Activated CD8-positive, alpha-beta memory T cell treated with anti-CD3 and anti-CD28 coated beads for 4 hours (primary cell): Measurements from ENCODE around the gene MOGAT1.

Experiments
- DNase-seq, 2 donors: peaks; one replicate each; pipeline ENCODE4 v3.0.0-alpha.2; 2020; ENCODE audit warnings: low read depth in 2 of 2

MOGAT1 gene, protein sequence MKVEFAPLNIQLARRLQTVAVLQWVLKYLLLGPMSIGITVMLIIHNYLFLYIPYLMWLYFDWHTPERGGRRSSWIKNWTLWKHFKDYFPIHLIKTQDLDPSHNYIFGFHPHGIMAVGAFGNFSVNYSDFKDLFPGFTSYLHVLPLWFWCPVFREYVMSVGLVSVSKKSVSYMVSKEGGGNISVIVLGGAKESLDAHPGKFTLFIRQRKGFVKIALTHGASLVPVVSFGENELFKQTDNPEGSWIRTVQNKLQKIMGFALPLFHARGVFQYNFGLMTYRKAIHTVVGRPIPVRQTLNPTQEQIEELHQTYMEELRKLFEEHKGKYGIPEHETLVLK

DNA sequence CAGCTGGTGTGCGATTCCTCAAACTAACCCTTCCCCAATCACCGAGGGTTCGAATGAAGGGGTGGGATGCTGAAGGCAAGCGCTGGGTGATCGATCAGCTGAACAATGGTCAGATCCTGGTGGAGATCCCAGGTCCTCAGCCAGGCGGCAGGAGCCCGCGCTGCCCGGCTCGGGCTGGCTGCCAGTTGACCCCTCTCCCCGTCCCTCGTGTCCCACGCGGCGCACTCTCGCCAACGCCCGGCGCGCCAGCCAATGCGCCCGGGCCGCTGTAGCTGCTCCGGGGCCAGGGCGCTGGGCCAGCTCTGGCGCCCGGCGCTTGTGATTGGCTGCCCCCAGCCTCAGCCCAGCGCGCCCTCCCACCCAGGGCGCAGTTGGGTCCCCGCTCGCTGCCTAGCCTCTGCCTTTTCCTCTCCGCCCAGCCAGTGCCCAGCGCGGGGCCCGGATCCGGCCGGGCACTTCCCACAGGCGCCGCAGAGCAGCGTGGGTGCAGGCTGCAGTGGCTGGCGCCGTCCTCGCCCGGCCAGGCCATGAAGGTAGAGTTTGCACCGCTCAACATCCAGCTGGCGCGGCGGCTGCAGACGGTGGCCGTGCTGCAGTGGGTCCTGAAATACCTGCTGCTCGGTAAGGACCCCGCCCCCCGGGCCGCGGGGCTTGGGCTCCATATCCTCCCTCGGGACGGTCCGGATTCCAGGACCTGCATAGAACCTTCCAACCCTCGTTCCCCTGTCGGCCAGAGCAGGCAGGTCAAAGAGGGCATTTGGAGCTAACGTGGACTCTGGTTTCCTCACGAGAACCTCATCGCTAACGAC, at the start of gene MOGAT1:
Gene MOGAT1 (plus strand): TSS at position 400 of the 809 bp plus-strand sequence. CDS start 128 bp downstream, at position 528.
- no peak for DNase-seq

DNA sequence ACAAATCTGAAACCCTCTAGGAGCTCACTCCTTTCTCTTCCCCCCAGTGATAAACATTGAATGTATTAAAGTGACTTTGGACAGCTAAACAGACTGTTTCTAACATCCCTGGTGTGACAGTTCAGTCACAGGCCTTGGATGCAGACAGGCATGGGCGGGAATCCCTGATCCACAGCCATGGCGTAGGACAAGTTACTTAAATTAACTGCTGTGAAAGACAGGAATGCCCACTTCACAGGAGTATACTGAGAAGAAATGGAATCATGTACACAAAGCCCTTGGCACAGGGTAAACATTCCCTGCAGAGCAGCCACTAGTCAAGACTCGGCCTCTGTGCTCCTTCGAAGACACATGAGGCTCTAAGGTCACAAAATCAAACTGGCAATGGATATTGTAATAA, 49.6 kb upstream of the MOGAT1 start:
- no peak for DNase-seq

DNA sequence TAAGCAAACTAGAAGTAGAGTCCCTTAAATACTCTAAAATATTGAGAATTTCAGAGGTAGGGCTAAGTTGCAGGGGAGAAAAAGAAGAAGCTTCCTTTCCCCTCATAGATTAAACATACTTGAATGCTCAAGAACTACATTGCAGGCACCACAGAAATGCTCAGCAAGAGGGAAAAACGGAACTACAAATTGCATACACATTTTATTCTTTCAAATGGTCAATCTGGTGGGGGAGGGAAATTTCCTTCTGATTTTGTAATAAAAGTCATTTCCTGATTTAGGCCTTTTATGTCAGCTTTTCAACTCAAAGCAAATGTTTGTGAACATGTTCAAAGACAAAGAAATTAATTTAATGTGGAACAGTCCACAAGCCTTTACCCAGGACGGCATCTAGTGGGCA, 48.5 kb upstream of the MOGAT1 start:
- no peak for DNase-seq

DNA sequence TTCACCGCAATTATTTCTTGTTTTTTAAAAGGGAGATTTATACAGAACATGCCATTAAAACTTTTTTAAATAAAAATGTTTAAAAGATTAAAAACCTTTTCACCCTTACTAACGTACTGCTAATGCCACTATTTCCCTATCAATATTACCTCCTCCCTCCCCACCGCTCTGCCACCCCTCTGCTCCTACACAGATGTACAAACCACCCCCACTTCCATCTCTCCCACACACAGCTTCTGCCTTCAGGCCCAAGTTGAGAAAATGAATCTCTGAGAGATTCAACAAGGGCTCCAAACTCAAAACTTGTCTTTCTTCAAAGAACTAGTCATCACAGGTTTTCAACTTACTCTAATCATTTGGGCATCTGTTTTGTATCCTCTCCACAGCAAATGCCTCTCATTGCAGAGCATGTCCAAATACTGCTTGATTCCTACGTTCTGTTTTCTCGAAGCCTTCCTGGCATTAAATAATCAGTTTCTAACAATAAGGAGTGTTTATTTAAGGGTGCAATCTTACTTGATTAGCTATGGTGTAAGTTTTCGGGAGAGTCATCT, 47.6 kb upstream of the MOGAT1 start:
- DNase-seq = no peak

DNA sequence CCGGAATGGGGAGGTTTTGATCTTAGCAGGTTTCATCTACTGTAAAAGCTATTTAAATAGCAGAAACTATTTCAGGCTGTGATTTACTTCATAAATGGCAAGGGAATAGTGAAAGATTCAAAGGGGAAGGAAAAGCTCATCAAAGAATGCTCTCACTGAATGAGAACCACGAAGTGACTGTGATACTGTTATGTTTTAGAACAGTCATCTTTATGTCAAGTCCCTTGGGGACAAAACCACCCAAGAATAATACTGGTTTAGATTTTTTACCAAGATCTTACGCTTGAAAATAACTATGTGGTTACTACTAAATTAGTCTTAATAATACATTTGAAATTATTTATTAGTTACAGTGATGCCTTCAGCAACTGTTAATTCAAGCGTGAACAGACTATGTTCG, 43.7 kb upstream of the MOGAT1 start:
- no peak for DNase-seq

DNA sequence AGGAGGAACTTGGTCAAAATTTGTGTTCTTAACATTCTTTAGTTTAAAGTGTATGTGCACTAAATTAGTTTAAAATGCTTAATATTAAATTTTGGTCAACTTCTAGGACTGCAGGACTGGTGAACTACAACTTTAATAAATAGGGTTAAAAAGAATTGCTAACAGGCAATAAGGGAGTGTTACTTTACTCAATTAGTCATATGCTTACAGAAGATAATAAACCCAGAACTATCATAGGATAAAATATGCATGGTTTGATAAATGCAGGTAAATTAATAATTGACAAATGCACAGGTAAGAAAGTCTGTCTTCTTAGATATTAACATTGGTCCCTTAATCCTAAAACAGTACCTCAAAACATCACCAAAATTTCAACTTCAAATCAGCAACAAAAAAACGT, 36.2 kb upstream of the MOGAT1 start:
- DNase-seq = no peak

DNA sequence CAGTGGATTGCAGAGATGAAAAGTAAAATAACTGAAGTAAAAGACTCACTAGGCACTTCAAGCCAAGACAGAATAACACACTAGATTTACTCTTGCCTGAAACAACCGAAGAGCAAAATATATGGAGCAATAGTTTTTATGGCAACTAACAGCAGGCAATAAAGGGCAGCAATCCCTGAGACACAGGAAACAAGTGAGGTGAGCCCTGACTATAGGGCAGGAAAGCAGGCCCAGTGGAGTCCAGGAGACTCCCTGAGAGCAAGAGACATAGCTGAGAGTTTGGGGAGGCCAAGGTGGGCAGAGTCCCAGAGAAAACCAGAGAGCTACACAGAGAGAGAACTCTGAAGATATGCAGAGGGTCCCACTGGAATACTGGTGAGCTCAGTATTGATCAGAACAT, 34.4 kb upstream of the MOGAT1 start:
- DNase-seq = no peak

DNA sequence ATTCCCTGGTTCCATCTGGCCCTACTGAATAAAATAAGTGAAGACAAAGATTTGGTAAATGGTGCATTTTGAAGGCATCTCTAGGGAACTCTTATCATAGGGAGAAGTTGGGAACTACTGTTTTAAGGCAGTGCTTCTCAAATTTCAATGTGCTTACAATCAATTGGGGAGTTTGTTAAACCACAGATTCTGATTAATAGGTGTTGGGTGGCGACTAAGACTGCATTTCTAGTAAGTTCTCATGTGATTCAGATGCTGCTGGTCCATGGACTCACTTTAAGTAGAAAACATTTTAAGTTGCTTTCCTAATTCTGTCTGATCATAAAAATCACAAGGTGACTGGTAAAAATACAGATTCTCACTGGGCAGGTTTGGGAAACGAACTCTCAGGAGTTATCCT, 30.1 kb upstream of the MOGAT1 start:
- no peak for DNase-seq

DNA sequence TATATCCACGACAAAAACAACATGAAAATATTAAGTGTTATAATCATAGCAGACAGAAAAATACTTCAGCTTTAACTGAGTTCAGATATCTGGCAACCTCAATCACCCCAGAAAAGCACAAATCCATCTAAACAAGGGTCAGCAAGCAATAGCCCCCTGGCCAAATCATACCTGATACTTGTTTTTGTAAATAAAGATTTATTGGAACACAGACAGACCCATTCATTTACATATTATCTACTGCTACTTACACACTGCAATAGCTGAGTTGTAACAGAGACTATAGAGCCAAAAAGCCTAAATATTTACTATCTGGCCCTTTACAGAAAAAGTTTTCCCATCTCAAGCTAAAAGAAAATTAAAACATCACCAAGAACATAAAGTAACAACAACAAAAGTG, 28.3 kb upstream of the MOGAT1 start:
- no peak for DNase-seq

DNA sequence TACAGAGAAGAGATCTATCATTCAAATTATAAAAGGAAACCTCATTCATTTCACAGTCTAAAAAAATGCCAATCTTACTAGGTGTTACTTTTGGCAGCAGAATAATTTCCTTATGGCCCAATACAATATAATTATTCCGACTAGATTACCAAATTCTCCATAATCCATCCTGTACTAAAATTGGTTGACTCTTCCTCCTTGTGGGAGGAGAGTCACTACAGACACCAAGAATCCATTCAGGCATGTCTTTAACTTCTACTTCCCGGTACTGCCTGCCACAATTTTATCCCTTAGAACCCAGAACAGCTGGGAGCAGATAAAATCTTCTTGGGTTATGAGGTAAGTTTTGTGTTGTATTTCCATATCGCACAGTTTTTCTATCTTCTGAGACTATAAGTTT, 25.4 kb upstream of the MOGAT1 start:
- no peak for DNase-seq

DNA sequence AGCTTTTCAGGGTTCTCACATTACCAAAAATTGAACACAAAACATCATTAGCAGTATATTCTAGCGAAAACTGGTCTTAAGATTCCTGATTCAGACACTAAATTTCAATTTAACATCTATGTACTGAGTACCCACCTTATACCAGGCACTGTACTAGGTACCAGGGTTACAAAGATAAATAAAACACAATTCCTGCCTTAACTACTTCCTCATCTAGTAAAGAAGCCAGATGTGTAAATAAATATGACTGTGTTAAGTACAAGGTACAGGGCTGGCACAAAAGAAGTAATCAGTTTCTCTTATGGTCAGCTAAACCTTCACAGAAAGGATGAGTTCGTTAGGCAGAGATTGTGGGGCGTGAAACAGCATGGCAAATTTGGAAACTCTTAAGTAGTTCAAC, 21.7 kb upstream of the MOGAT1 start:
- no peak for DNase-seq

DNA sequence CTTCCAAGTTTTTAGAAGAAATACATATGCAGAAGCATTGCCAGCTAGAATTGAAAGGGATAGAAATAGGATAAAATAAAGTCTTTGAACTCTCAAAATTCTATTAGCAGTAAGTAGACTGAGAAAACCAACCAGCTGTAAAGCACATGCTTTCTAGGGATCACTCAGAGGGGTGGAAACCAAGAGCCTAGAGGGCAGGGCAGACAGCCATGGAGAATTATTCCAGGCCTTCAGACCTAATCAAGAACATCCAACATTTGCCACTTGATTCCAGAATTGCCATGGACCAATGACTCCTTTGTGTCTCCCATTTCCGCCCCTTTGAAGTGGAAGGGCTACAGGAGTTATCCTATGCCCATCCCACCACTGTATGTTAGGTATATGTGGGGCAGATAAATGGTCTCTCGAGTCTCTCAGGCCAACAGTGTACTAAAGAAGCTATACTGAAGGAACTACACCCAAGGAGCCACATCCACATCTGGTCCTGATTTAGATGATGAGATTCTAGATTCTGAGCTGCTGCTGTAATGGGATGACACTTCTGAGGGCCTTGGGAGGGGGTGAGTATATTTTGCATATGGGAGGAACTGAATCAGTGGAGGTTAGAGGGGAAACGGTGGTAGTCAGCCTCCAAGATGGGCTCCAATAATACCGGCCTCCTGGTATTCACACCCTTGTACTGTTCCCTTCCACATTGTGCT, 19.6 kb upstream of the MOGAT1 start:
- DNase-seq = no peak

DNA sequence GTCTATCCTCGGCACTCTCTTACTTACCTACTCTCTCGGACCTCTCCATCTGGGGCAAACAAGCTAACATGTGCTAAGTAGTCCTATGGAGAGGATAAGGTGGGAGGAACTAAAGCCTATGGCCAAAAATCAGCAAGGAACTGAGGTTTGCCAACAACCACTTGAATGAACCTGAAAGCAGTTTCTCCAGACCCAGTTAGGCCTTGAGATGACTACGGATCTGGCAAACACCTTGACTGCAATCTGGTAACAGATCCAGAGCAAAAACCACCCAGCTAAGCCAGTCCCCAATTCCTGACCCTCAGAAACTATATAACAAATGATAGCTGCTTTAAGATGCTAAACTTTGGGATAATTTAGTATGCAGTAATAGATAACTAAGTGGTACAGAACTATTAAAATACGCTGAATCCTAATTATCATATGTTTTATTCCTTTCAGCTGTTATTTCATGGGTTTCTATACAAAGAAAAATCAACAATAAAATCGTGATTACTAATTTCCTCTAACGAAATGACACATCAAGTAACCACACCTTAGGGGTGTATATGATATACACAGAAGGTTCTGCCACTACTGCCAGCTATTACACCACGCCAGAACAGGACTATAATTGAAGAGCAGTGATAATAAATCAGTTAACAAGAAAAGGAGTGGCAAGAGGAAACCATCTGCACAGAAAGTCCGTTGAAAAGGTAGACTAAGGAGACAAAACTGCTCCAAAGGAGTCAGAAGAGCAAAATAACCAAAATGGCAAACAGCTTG, 18.8 kb upstream of the MOGAT1 start:
- no peak for DNase-seq

DNA sequence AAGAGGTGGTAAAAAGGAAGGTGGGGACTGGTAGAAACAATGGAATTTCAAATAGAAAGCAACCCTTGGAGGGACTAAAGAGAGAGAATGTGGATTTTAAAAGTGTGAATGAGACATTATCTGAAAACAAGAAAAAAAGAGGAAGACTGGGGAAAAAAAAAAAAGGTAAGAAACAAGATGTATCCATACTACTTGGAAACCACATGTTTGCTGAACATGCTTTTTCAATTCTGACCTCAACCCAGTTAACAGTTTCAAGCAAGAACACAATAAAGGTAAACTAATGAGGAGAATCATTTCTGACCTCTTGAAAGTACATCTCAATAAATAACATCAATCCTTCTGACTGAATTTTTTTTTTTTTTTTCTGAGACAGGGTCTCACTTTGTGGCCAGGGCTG, 18.2 kb upstream of the MOGAT1 start:
- DNase-seq = no peak

DNA sequence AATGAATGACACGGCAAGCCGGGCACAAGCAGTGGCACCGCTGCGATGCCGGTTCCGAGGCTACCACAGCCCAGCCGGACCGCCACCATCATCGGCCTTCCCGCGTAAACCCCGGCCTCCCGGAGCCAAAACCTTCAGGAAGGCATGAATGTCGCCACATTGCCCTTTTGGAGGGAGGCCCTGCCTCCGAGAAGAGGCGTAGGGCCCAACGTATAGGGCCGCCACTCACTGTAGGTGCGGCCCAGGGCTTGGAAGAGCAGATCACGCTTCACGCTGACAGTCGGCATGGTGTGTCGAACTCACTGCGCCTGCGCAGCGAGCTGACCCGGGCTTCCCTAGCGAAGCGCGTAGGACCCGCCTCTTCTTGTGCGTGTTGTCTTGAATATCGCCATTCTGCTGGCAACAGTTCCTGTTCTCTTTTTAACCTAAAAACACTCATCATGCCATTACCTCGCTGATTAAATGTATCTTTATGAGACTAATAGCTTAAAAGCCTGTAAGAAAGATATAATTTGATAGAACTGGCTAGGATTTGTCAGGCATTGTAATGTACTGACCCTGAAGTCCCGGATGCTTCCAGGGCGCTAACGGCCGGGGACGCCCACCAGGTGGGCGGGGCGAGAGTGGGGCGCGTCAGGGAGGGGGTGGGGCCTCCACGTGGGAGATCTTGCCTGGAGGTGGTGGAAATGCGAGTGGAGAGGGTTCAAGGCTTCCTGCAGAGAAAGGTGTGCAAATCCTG, 15.5 kb upstream of the MOGAT1 start, which contains the start of gene FARSB:
Gene FARSB (minus strand): TSS at position 306 of the 739 bp plus-strand sequence. CDS start 19 bp downstream, at position 287.
- DNase-seq = peak; percentile 82 to 88

DNA sequence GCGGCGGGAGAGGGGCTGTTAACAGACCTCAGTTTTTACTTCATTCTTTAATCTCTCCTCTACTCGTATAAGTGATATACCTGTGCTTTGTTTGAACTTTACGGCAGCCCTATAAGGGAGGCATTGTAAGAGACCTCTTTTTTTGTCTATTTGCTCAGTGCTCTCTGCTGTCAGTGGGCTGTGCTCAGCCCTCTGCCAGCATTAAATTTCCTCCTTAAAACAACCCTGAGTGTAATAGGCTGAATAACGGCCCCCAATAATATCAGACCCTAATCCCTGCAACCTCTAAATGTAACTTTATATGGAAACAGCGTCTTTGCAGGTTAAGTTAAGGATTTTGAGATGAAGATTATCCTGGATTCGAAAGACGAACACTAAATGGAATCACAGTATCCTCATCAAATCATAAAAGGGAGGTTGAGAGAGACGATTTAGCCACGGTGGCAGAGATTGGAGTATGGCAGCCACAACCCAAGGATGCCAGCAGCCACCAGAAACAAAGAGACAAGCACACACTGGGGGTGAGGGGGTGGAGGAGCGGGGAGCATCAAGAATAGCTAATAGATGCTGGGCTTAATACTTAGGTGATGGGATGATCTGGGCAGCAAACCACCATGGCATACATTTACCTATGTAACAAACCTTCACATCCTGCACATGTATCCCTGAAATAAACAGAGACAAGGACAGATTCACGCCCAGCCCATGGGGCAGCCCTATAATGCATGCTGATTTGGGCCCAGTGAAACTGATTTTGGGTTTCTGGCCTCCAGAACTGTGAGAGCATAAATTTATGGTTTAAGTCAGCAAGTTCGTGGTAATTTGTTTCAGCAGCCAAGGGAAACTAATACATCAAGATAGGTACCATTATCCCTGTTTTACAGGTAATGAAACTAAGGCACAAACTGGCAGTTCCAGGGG, 14.7 kb upstream of the MOGAT1 start:
- DNase-seq = no peak

DNA sequence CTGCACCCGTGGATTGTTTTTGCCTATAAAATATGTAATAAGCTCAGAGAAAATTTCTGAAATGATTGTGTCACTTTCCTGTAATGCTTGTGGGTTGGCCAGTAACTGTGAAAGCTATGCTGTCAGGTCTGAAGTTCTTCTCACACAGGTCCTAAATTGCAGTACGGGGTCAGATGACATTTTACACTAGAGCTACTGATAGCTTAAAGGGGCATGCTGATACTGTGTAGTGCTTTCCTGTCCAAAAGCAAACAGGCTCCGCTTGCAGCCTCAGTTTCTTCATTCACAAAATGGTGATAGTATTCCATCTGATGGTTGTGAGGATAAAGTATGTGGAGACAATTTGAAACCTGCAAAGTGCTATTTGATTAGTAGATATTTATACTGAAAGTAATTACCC, 8.0 kb upstream of the MOGAT1 start:
- DNase-seq = no peak

DNA sequence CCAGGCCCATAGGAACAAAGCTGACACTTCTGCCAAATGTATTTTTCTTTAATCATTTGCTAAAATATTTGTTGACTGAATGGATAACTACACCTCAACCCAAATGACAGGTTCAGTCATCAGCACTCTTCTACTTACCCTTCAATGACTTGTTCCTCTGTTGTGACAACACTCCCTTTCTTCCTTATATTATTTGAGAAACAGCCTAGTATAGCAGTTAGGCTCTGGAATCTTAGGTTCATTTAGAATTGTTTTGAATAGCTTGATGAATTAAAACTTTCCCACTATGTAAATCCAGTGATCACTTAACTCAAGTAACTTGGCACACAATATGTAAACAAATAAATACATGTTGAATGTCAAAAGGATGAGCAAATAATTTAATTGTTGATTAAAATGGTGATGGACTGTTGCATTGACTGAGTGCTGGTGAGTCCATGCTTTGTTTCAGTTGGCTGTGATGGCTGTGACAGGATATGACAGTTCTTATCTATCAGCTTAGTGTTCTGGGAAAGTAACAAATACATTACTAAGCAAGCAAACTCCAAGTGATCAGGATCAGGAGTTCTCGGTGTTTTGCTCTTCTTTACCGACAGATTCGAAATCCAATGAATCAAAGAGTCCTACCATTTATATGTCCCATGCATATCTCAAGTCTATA, 2.8 kb upstream of the MOGAT1 start:
- DNase-seq = no peak

DNA sequence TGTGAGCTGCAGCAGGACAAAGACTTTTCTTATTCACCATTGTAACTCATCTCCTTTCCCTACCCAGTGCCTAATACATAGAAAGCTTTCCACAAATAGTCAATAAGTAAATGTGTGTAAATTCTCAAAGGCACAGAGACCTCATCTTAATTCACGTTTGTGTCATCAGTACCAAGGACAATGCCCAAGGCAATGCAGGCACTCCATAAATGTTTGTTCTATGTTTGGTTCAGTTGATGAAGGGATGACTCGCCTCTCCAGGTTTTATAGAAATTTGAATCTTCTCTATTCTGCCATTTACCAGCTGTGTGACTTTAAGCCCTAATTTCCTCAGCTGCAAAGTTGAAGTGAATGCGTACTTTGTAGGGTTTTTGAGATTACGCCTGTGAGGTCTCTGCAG, 2.1 kb upstream of the MOGAT1 start:
- no peak for DNase-seq
